Epithelial cell of proximal tubule (primary cell): ENCODE data around the gene HYDIN. TPM values are rescaled to one million over a fixed set of nuclear protein-coding genes. Genes with fewer than 3 reads are reported as not detected.

Experiments used
- DNase-seq: peaks from one replicate; pipeline ENCODE4 v3.0.0-alpha.2; 2011; ENCODE audit warnings: low read depth
- H3K4me3 ChIP-seq: 2 replicates; pipeline ENCODE4 v1.5.1; 2011; ENCODE audit warnings: low read depth, mild to moderate bottlenecking, low read length
- total RNA-seq: library from RNA; depleted of rRNA; stranded (reverse); fragments of >200 nt; gene quantifications from 2 replicates; pipeline ENCODE4 v1.2.3, GENCODE V29; 2015
- TF ChIP-seq, protein P1 (sequence below): conservative IDR thresholded peaks from 2 replicates; pipeline ENCODE4 v1.5.1; 2012; ENCODE audit warnings: low read depth, mild to moderate bottlenecking, low read length

Gene HYDIN
- total RNA-seq = 1.3 and 1.5 TPM in 2 replicates

DNA sequence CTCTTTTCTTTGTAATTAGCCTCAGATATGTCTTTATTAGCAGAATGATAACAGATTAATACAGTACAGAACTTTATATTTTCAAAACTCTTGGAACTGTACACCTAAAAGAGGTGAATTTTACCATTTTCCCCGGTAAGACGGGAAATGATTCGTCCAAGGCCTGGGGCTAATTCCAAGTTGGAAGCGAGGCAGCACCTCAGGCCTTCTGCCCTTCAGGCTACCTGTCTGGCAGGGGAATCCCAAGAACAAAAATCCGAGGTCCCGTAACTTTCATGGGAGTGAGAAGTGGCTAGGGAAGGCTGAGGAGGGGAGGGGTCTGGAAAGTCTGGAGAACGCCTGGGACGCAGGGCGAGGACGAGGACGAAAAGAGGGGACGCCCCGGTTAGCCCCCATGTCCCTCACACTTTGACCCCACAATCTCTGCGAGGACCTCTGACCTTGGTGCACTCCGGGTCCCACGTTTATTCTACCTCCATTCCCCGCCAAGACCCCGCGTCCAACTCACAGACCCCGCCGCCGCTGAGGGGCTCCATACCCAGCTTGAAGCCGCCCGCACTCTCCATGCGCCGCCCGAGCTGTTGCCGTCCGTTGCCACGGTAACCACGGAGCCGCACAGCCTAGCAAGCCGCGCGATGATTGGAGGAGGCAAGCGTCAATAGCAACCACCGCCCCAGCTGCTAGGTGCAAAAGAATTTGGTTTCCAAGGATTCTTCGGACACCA is at the start of gene HYDIN:
Gene HYDIN, minus strand, starts transcription at position 601 of the 724 bp plus-strand sequence. CDS start 43,827 bp downstream, outside the sequence.
- peak within 1 kb of the TSS; percentile 75 for H3K4me3 ChIP-seq
- peak; percentile 20 for DNase-seq
- TF ChIP-seq, protein P1, sequence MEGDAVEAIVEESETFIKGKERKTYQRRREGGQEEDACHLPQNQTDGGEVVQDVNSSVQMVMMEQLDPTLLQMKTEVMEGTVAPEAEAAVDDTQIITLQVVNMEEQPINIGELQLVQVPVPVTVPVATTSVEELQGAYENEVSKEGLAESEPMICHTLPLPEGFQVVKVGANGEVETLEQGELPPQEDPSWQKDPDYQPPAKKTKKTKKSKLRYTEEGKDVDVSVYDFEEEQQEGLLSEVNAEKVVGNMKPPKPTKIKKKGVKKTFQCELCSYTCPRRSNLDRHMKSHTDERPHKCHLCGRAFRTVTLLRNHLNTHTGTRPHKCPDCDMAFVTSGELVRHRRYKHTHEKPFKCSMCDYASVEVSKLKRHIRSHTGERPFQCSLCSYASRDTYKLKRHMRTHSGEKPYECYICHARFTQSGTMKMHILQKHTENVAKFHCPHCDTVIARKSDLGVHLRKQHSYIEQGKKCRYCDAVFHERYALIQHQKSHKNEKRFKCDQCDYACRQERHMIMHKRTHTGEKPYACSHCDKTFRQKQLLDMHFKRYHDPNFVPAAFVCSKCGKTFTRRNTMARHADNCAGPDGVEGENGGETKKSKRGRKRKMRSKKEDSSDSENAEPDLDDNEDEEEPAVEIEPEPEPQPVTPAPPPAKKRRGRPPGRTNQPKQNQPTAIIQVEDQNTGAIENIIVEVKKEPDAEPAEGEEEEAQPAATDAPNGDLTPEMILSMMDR = peak; percentile 11

GRCh38 chr16:71276589-71277334 is 46.2 kb upstream of the HYDIN start:
- no peak for DNase-seq
- TF ChIP-seq, protein P1 = no peak
- no peak overlapping the region for H3K4me3 ChIP-seq

DNA sequence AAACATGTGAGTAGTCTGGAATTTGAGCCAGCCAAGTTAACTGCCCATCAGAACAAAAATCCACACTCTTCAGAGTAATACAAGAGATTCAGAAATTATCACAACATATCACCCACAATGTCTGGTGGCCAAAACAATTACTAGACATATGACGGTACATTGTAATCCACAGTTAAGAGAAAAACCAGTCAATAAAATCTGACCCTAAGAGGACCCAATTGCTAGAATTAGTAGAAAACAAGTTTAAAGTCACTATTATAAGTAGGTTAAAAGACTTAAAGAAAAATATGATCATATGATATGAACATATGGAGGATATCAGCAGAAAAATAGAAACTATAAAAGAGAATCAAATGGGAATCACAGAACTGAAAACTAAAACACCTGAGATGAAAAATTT is 42.9 kb upstream of the HYDIN start:
- DNase-seq = no peak
- TF ChIP-seq, protein P1 = no peak
- no peak overlapping the region for H3K4me3 ChIP-seq

DNA sequence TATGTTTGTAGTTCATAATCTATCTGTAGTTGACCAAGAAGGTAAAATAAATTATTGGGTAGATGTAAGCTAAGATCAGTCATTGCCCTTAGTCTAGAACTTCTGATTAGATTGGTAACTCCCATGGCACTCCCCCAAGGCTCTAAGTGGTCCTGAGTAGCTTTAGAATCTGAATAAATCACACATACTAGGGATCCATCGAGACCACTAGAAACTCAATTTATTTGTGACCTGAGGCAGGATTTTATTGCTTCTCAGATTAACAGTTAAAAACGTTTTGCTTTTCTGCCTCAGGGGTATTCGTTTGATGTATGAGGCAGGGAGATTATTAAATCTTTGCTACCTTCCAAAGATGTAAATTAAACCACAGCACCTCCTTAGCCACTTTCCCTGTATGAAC is 33.8 kb upstream of the HYDIN start:
- TF ChIP-seq, protein P1 = no peak
- H3K4me3 ChIP-seq = no peak overlapping the region
- no peak for DNase-seq

DNA sequence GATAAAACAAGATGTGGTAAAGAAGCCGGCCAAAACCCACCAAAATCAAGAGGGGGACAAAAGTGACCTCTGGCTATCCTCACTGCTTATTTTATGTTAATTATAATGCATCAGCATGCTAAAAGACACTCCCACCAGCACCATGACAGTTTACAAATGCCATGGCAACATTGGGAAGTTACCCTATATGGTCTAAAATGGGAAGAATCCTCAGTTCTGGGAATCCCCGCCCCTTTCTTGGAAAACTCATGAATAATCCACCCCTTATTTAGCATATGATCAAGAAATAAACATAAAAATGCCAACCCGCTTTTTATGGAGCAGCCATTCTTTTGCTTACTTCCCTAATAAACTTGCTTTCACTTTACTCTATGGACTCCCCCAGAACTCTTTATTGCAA is 33.1 kb upstream of the HYDIN start:
- DNase-seq = no peak
- TF ChIP-seq, protein P1 = no peak

GRCh38 chr16:71262391-71262790 is 31.9 kb upstream of the HYDIN start:
- DNase-seq = no peak
- H3K4me3 ChIP-seq = no peak overlapping the region
- TF ChIP-seq, protein P1 = no peak

More for the DNA sequence above, 33.1 kb upstream of the HYDIN start:
- no peak overlapping the region for H3K4me3 ChIP-seq
